H9 (cell line): ENCODE measurements around the gene TSPEAR. TPM values are rescaled to one million over a fixed set of nuclear protein-coding genes. Genes with fewer than 3 reads are reported as not detected.
A peak's percentile ranks its signal among the peaks of the same experiment; 100 is the strongest.

ENCODE experiments used
- DNase-seq: peaks from one replicate; pipeline ENCODE4 v3.0.0-alpha.2; 2017
- H2AFZ ChIP-seq: one replicate; pipeline ENCODE4 v1.6.1; 2013; ENCODE audit warnings: mild to moderate bottlenecking, low read length, control low read depth, moderate library complexity
- H2AK5ac ChIP-seq: 2 replicates; pipeline ENCODE4 v1.6.1; 2013; ENCODE audit warnings: low read length, control low read depth, mixed read lengths; ENCODE audit not compliant: insufficient read length
- H2BK120ac ChIP-seq: one replicate; pipeline ENCODE4 v1.6.1; 2013; ENCODE audit warnings: low read depth, mild to moderate bottlenecking, low read length, control low read depth, inconsistent platforms; ENCODE audit not compliant: poor library complexity, severe bottlenecking
- H2BK12ac ChIP-seq: 2 replicates; pipeline ENCODE4 v1.6.1; 2013; ENCODE audit warnings: low read length, control low read depth, mixed read lengths, low read depth; ENCODE audit not compliant: insufficient read length
- H2BK15ac ChIP-seq: 2 replicates; pipeline ENCODE4 v1.6.1; 2013; ENCODE audit warnings: low read depth, low read length, control low read depth
- H2BK20ac ChIP-seq: one replicate; pipeline ENCODE4 v1.6.1; 2013; ENCODE audit warnings: low read depth, mild to moderate bottlenecking, low read length, control low read depth, inconsistent platforms; ENCODE audit not compliant: poor library complexity, severe bottlenecking
- H2BK5ac ChIP-seq: 2 replicates; pipeline ENCODE4 v1.6.1; 2013; ENCODE audit warnings: low read length, control low read depth, mixed read lengths; ENCODE audit not compliant: insufficient read length
- H3K14ac ChIP-seq: 2 replicates; pipeline ENCODE4 v1.6.1; 2013; ENCODE audit warnings: low read length, control low read depth; ENCODE audit not compliant: insufficient read depth
- H3K18ac ChIP-seq: 2 replicates; pipeline ENCODE4 v1.6.1; 2013; ENCODE audit warnings: low read depth, mild to moderate bottlenecking, mixed read lengths, low read length, control low read depth; ENCODE audit not compliant: insufficient read length
- H3K23ac ChIP-seq: 2 replicates; pipeline ENCODE4 v1.6.1; 2013; ENCODE audit warnings: low read length, control low read depth, mixed read lengths, low read depth; ENCODE audit not compliant: insufficient read length
- H3K23me2 ChIP-seq: 2 replicates; pipeline ENCODE4 v1.6.1; 2013; ENCODE audit warnings: low read depth, mild to moderate bottlenecking, mixed read lengths, low read length, control low read depth; ENCODE audit not compliant: insufficient read length, poor library complexity, severe bottlenecking
- H3K27ac ChIP-seq: 2 replicates; pipeline ENCODE4 v1.5.1; 2013; ENCODE audit warnings: low read length, control low read depth, mixed read lengths, low read depth; ENCODE audit not compliant: insufficient read length
- H3K27me3 ChIP-seq: 2 replicates; pipeline ENCODE4 v1.6.1; 2013; ENCODE audit warnings: low read length, control low read depth, inconsistent platforms; ENCODE audit not compliant: insufficient read depth
- H3K4ac ChIP-seq: 2 replicates; pipeline ENCODE4 v1.6.1; 2013; ENCODE audit warnings: low read depth, mild to moderate bottlenecking, control low read depth, inconsistent platforms, low read length, moderate library complexity
- H3K4me1 ChIP-seq: 2 replicates; pipeline ENCODE4 v1.6.1; 2013; ENCODE audit warnings: low read length, control low read depth, inconsistent platforms; ENCODE audit not compliant: insufficient read depth
- H3K4me2 ChIP-seq: 2 replicates; pipeline ENCODE4 v1.6.1; 2013; ENCODE audit warnings: low read length, control low read depth, mixed read lengths; ENCODE audit not compliant: insufficient read length, insufficient read depth
- H3K56ac ChIP-seq: 2 replicates; pipeline ENCODE4 v1.6.1; 2013; ENCODE audit warnings: low read depth, mild to moderate bottlenecking, mixed read lengths, low read length, control low read depth; ENCODE audit not compliant: insufficient read length
- H3K79me1 ChIP-seq: 2 replicates; pipeline ENCODE4 v1.6.1; 2013; ENCODE audit warnings: low read depth, mild to moderate bottlenecking, moderate library complexity, low read length, control low read depth, inconsistent platforms; ENCODE audit not compliant: insufficient read depth, poor library complexity, severe bottlenecking
- H3K79me2 ChIP-seq: 2 replicates; pipeline ENCODE4 v1.6.1; 2013; ENCODE audit warnings: low read length, control low read depth, inconsistent platforms; ENCODE audit not compliant: insufficient read depth
- H3K9ac ChIP-seq: 2 replicates; pipeline ENCODE4 v1.6.1; 2013; ENCODE audit warnings: low read length, control low read depth, mixed read lengths; ENCODE audit not compliant: insufficient read length; ENCODE audit errors: extremely low read depth
- H3K9me3 ChIP-seq: one replicate; pipeline ENCODE4 v1.6.1; 2013; ENCODE audit warnings: low read depth, low read length, inconsistent platforms; ENCODE audit not compliant: control insufficient read depth
- H3T11ph ChIP-seq: one replicate; pipeline ENCODE4 v1.6.1; 2013; ENCODE audit warnings: mild to moderate bottlenecking, low read length, control low read depth, inconsistent platforms
- H4K20me1 ChIP-seq: one replicate; pipeline ENCODE4 v1.6.1; 2013; ENCODE audit not compliant: control insufficient read depth, insufficient read length, insufficient read depth
- H4K5ac ChIP-seq: 2 replicates; pipeline ENCODE4 v1.6.1; 2013; ENCODE audit warnings: low read depth, mild to moderate bottlenecking, mixed read lengths, low read length, control low read depth; ENCODE audit not compliant: insufficient read length
- H4K8ac ChIP-seq: replicated peaks from 2 replicates; pipeline ENCODE4 v1.6.1; 2013; ENCODE audit warnings: low read length, control low read depth, mixed read lengths, low read depth; ENCODE audit not compliant: insufficient read length
- H4K91ac ChIP-seq: 2 replicates; pipeline ENCODE4 v1.6.1; 2013; ENCODE audit warnings: low read depth, mild to moderate bottlenecking, moderate library complexity, mixed read lengths, low read length, control low read depth; ENCODE audit not compliant: insufficient read length
- H3K27ac Mint-ChIP-seq, 3 experiments: 2 replicates in 2 of 3; 3 replicates in 1 of 3; pipeline ENCODE4 v1.8.0; 2020 to 2021; ENCODE audit warnings: mixed read lengths in 3 of 3, mild to moderate bottlenecking in 1 of 3, moderate library complexity in 1 of 3
- H3K27me3 Mint-ChIP-seq: 2 replicates; pipeline ENCODE4 v1.8.0; 2021; ENCODE audit warnings: low read depth, mild to moderate bottlenecking, moderate library complexity, mixed read lengths
- H3K36me3 Mint-ChIP-seq, 3 experiments: 2 replicates in 2 of 3; 3 replicates in 1 of 3; pipeline ENCODE4 v1.8.0; 2020 to 2021; ENCODE audit warnings: low read depth in 3 of 3, mixed read lengths in 3 of 3; ENCODE audit not compliant: insufficient read depth in 1 of 3
- H3K4me1 Mint-ChIP-seq, 2 experiments: 2 replicates each; pipeline ENCODE4 v1.8.0; 2020; ENCODE audit warnings: mixed read lengths in 2 of 2
- H3K4me3 Mint-ChIP-seq, 2 experiments: 2 replicates in 1 of 2; 3 replicates in 1 of 2; pipeline ENCODE4 v1.8.0; 2020 to 2021; ENCODE audit warnings: mild to moderate bottlenecking in 2 of 2, mixed read lengths in 2 of 2, moderate library complexity in 1 of 2
- H3K9me3 Mint-ChIP-seq, 2 experiments: 2 replicates in 1 of 2; 3 replicates in 1 of 2; pipeline ENCODE4 v1.8.0; 2020; ENCODE audit warnings: mild to moderate bottlenecking in 2 of 2, mixed read lengths in 2 of 2, moderate library complexity in 1 of 2
- CTCF ChIP-seq: fragments of 200-600 bp; sonication (generic); conservative IDR thresholded peaks from 3 replicates; pipeline ENCODE4 v1.8.0; 2021; ENCODE audit warnings: antibody characterized with exemption, mild to moderate bottlenecking
- WGBS: extraction: QIAGEN DNeasy Blood & Tissue Kit; methylation state at CpG from one replicate; pipeline ENCODE4 v1.1.7; 2013; ENCODE audit warnings: missing lambda C conversion rate, low lambda C conversion rate, mixed read lengths; ENCODE audit not compliant: insufficient read length; ENCODE audit errors: extremely low coverage; 5-methylcytosine and 5-hydroxymethylcytosine counted together
- total RNA-seq: library from RNA; stranded (reverse); gene quantifications from 2 replicates; pipeline ENCODE4 v1.2.1, GENCODE V29; 2021

The TSPEAR gene
- total RNA-seq, 1 experiment from 2014 or later = 1.3 TPM

DNA sequence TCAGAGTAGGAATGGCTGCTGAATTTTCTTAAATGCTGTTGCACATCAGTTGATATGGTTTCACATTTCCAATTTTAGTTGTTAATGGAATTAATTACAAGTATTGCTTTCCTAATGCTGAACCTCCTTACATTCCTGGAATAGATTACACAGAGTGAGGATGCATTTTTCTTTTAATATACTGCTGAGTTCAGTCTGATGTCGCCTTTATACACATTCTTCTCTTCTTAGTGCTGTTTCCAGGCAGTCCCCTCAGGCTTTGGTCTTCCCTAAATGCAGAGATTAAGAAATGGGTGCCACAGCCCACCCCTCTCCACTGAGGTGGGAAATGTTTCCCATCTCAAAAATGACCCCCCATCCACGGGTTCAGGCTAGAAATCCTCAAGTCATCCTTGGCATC is 6.7 kb upstream of the TSPEAR start:
- WGBS = no CpG with 5 or more reads among the region's 2 CpGs
- peaks cover 29 to 37% of the 10 kb centered on the region in 2 experiments for H3K4me1 Mint-ChIP-seq

More for the DNA sequence above, 6.7 kb upstream of the TSPEAR start:
- no peak overlapping the region for H3K4ac ChIP-seq
- H3K23me2 ChIP-seq = no peaks in the 10 kb centered on the region
- no peak overlapping the region for H2AK5ac ChIP-seq
- H3T11ph ChIP-seq = no peak overlapping the region
- no peak for TF ChIP-seq CTCF
- no peaks in the 10 kb centered on the region for H4K20me1 ChIP-seq
- H3K56ac ChIP-seq = no peak overlapping the region
- H4K8ac ChIP-seq = no peak overlapping the region
- no peak overlapping the region for H4K5ac ChIP-seq
- H3K4me2 ChIP-seq = no peak overlapping the region
- H2BK5ac ChIP-seq = no peak overlapping the region
- Mint-ChIP-seq H3K4me3 (no peak overlapping the region), H3K9me3 (peaks cover 0 to 4% of the 10 kb centered on the region in 2 experiments; a peak in 2 of 5 replicates), H3K36me3 (no peaks in the 10 kb centered on the region; a peak in 2 of 7 replicates), H3K27ac (peak overlapping the region in 1 of 3 experiments; percentile 5; a peak in 1 of 7 replicates), H3K27me3 (peaks cover 41% of the 10 kb centered on the region)
- H4K91ac ChIP-seq = no peak overlapping the region
- H2BK20ac ChIP-seq = no peak overlapping the region
- no peaks in the 10 kb centered on the region for H3K9me3 ChIP-seq
- H2BK15ac ChIP-seq = no peak overlapping the region
- no peak overlapping the region for H2BK120ac ChIP-seq
- H3K79me1 ChIP-seq = no peaks in the 10 kb centered on the region
- no peak overlapping the region for H3K23ac ChIP-seq
- no peak overlapping the region for H2AFZ ChIP-seq
- no peak for DNase-seq
- no peak overlapping the region for H3K14ac ChIP-seq
- H3K27me3 ChIP-seq = peaks cover 4% of the 10 kb centered on the region; the same call in 1 of the 2 replicates
- H3K18ac ChIP-seq = no peak overlapping the region
- H3K27ac ChIP-seq = no peak overlapping the region
- no peaks in the 10 kb centered on the region for H3K79me2 ChIP-seq
- H3K9ac ChIP-seq = no peak overlapping the region
- H2BK12ac ChIP-seq = no peak overlapping the region
- no peaks in the 10 kb centered on the region; the same call in 1 of the 2 replicates for H3K4me1 ChIP-seq
